ENCODE results near the gene ST3GAL3.

DNA sequence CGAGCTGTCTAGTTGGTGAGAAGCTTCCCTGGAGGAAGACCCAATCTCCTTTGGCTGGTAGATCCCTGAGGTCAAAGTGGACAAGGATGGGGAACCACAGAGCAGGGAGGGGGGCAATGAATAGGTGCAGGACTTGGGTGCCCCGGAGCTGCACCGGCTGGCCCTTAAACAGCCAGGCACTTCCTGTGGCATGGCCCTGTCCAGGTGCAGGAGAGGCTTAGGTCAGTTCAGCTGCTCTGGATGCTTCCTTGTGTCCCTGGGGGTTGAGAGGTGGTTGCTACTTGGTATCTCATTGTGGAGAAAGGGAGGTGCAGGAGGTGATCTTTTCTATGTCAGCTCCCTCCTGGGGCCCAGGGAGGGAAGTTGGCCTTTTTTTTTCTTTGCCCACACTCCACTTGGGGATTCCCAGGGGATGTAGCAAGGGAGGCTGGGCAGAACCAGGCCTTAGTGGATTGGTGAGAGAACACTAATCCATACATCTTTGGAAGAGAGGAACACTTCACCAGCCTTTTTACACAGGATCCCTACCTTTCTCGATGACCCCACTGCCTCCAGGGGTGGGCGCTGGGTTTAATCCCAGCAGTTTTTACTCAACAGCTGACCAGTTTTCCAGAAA lies 1.2 kb upstream of the ST3GAL3 start:
- TF ChIP-seq MYC (IDR thresholded peaks at IDR 0.05; ENCODE audit: low read depth, low read length) (no peak), POLR2A (IDR thresholded peaks at IDR 0.05; ENCODE audit: low read depth, low read length) (no peak), FOS (IDR thresholded peaks at IDR 0.05; ENCODE audit: borderline replicate concordance, insufficient read depth, low read length) (no peak), POLR2AphosphoS5 (IDR thresholded peaks at IDR 0.05; ENCODE audit: insufficient read depth, low read depth, low read length) (no peak), GATA2 (IDR thresholded peaks at IDR 0.05; ENCODE audit: insufficient read depth, insufficient read length, low read depth, low read length) (no peak)
- TF ChIP-seq, protein P1, sequence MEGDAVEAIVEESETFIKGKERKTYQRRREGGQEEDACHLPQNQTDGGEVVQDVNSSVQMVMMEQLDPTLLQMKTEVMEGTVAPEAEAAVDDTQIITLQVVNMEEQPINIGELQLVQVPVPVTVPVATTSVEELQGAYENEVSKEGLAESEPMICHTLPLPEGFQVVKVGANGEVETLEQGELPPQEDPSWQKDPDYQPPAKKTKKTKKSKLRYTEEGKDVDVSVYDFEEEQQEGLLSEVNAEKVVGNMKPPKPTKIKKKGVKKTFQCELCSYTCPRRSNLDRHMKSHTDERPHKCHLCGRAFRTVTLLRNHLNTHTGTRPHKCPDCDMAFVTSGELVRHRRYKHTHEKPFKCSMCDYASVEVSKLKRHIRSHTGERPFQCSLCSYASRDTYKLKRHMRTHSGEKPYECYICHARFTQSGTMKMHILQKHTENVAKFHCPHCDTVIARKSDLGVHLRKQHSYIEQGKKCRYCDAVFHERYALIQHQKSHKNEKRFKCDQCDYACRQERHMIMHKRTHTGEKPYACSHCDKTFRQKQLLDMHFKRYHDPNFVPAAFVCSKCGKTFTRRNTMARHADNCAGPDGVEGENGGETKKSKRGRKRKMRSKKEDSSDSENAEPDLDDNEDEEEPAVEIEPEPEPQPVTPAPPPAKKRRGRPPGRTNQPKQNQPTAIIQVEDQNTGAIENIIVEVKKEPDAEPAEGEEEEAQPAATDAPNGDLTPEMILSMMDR (IDR thresholded peaks at IDR 0.05; ENCODE audit: extremely low read depth in 1 of 2, insufficient read depth in 1 of 2, low read depth in 1 of 2, low read length in 2 of 2): no peak
